Measurements from ENCODE around the gene GAS2.
"Not testable (repeated sequence)": the region's sequence is repeated elsewhere in the genome, so short reads cannot be mapped to it uniquely, and the experiment has no call there.

GAS2 gene

GRCh38 chr11:22641559-22641958 is 24.9 kb upstream of the GAS2 start:
- in situ Hi-C loops (cut with HindIII; ENCODE audit: low pct_ligation_motif_present, low sequenced_read_pairs) = no loop called here
- TF ChIP-seq, protein P1, sequence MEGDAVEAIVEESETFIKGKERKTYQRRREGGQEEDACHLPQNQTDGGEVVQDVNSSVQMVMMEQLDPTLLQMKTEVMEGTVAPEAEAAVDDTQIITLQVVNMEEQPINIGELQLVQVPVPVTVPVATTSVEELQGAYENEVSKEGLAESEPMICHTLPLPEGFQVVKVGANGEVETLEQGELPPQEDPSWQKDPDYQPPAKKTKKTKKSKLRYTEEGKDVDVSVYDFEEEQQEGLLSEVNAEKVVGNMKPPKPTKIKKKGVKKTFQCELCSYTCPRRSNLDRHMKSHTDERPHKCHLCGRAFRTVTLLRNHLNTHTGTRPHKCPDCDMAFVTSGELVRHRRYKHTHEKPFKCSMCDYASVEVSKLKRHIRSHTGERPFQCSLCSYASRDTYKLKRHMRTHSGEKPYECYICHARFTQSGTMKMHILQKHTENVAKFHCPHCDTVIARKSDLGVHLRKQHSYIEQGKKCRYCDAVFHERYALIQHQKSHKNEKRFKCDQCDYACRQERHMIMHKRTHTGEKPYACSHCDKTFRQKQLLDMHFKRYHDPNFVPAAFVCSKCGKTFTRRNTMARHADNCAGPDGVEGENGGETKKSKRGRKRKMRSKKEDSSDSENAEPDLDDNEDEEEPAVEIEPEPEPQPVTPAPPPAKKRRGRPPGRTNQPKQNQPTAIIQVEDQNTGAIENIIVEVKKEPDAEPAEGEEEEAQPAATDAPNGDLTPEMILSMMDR (IDR thresholded peaks at IDR 0.05; ENCODE audit: low read depth, low read length, missing control alignments) = no peak
- Histone ChIP-seq H3K36me3 (replicated peaks) (no peaks in the 10 kb centered on the region), H3K27ac (no peak overlapping the region), H3K27me3 (replicated peaks) (no peaks in the 10 kb centered on the region), H3K4me3 (ENCODE audit: low read depth, low read length) (no peak overlapping the region)
- no peak for DNase-seq

DNA sequence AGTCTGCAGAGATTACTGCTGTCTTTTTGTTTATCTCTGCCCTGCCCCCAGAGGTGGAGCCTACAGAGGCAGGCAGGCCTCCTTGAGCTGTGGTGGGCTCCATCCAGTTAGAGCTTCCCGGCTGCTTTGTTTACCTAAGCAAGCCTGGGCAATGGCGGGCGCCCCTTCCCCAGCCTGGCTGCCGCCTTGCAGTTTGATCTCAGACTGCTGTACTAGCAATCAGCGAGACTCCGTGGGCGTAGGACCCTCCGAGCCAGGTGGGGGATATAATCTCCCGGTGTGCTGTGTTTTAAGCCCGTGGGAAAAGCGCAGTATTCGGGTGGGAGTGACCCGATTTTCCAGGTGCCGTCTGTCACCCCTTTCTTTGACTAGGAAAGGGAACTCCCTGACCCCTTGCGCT is 14.1 kb upstream of the GAS2 start:
- H3K36me3 ChIP-seq (replicated peaks); in situ Hi-C loops (cut with HindIII; ENCODE audit: low pct_ligation_motif_present, low sequenced_read_pairs); H3K4me3 ChIP-seq (ENCODE audit: low read depth, low read length); H3K27me3 ChIP-seq (replicated peaks); DNase-seq; H3K27ac ChIP-seq: not testable (repeated sequence)

DNA sequence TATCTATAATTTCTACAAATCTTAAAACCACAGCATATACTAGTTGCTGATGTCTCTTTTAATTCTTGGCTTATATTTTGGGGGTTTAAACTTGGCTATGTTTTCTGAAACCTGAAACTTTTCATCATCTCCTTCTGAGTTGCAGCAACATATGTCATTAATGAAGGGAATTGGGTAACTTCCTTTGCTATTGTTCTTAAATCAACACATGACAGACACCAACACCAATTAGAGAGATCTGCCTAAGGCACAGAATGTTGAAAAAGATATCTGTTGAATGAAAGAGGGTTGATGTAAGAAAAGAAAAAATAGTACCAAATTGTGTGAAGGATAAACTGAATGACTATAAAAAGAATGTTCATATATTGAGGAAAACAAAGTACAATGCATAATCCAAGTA is 10.3 kb upstream of the GAS2 start:
- no peak overlapping the region for H3K27ac ChIP-seq
- in situ Hi-C loops (cut with HindIII; ENCODE audit: low pct_ligation_motif_present, low sequenced_read_pairs) = no loop called here
- TF ChIP-seq, protein P1 (IDR thresholded peaks at IDR 0.05; ENCODE audit: low read depth, low read length, missing control alignments) = no peak
- no peaks in the 10 kb centered on the region for H3K36me3 ChIP-seq (replicated peaks)
- no peaks in the 10 kb centered on the region for H3K27me3 ChIP-seq (replicated peaks)
- no peak overlapping the region for H3K4me3 ChIP-seq (ENCODE audit: low read depth, low read length)
- DNase-seq = no peak

- no peak for DNase-seq
- TF ChIP-seq, protein P1 (IDR thresholded peaks at IDR 0.05; ENCODE audit: low read depth, low read length, missing control alignments) = no peak
- Histone ChIP-seq H3K27me3 (replicated peaks) (no peaks in the 10 kb centered on the region), H3K36me3 (replicated peaks) (no peaks in the 10 kb centered on the region), H3K4me3 (ENCODE audit: low read depth, low read length) (no peak overlapping the region), H3K27ac (no peak overlapping the region)
- in situ Hi-C loops (cut with HindIII; ENCODE audit: low pct_ligation_motif_present, low sequenced_read_pairs) = no loop called here
Measured at GRCh38 chr11:22657101-22657694, 9.2 kb upstream of the GAS2 start.

- H3K27me3 ChIP-seq (replicated peaks) = no peaks in the 10 kb centered on the region
- H3K36me3 ChIP-seq (replicated peaks) = no peaks in the 10 kb centered on the region
- in situ Hi-C loops (cut with HindIII; ENCODE audit: low pct_ligation_motif_present, low sequenced_read_pairs) = no loop called here
- TF ChIP-seq, protein P1 (IDR thresholded peaks at IDR 0.05; ENCODE audit: low read depth, low read length, missing control alignments) = no peak
- H3K27ac ChIP-seq = no peak overlapping the region
- DNase-seq = no peak
- H3K4me3 ChIP-seq (ENCODE audit: low read depth, low read length) = no peak overlapping the region
Measured at GRCh38 chr11:22659783-22660182, 6.6 kb upstream of the GAS2 start.

GRCh38 chr11:22666688-22667439 is 453 bp downstream of the GAS2 start:
- Histone ChIP-seq H3K27ac (no peak overlapping the region), H3K27me3 (replicated peaks) (peaks cover 17% of the 10 kb centered on the region), H3K4me3 (ENCODE audit: low read depth, low read length) (peak overlapping the region; percentile 50), H3K36me3 (replicated peaks) (no peaks in the 10 kb centered on the region)
- TF ChIP-seq, protein P1 (IDR thresholded peaks at IDR 0.05; ENCODE audit: low read depth, low read length, missing control alignments) = peak; percentile 17
- peak; percentile 20 for DNase-seq
- in situ Hi-C loops (cut with HindIII; ENCODE audit: low pct_ligation_motif_present, low sequenced_read_pairs) = no loop called here

Data from brain microvascular endothelial cell (primary cell).